A172 (cell line): ENCODE measurements around the gene PARVA. TPM values are rescaled to one million over a fixed set of nuclear protein-coding genes. Genes with fewer than 3 reads are reported as not detected.

Experiments used
- DNase-seq: peaks from one replicate; pipeline ENCODE4 v3.0.0-alpha.2; 2015; ENCODE audit warnings: low spot score
- total RNA-seq: library from RNA; depleted of rRNA; stranded (reverse); fragments of >200 nt; shearing (Covaris generic); gene quantifications from 2 replicates; pipeline ENCODE4 v1.2.3, GENCODE V29; 2014

PARVA gene
- total RNA-seq, 1 experiment from 2014 or later, result 53.8 TPM

- peak; percentile 41 for DNase-seq
Observed at GRCh38 chr11:12376259-12377081, 901 bp upstream of the PARVA start.

GRCh38 chr11:12377824-12378593 is 638 bp downstream of the PARVA start:
- peak; percentile 83 for DNase-seq

GRCh38 chr11:12380565-12381325 is 3.4 kb downstream of the PARVA start:
- no peak for DNase-seq

GRCh38 chr11:12381875-12382274 is 4.5 kb downstream of the PARVA start:
- no peak for DNase-seq

- DNase-seq, result no peak
Observed at GRCh38 chr11:12382451-12382850, 5.1 kb downstream of the PARVA start.

GRCh38 chr11:12386309-12386708 is 8.9 kb downstream of the PARVA start:
- DNase-seq, result no peak

GRCh38 chr11:12386745-12387144 is 9.4 kb downstream of the PARVA start:
- no peak for DNase-seq

GRCh38 chr11:12388173-12388572 is 10.8 kb downstream of the PARVA start:
- DNase-seq, result no peak

GRCh38 chr11:12388939-12389670 is 11.7 kb downstream of the PARVA start:
- DNase-seq, result no peak

- DNase-seq, result no peak
Observed at GRCh38 chr11:12389676-12390657, 12.6 kb downstream of the PARVA start.

GRCh38 chr11:12390687-12391110 is 13.3 kb downstream of the PARVA start:
- peak; percentile 19 for DNase-seq

- DNase-seq, result no peak
Observed at GRCh38 chr11:12392672-12393071, 15.3 kb downstream of the PARVA start.

GRCh38 chr11:12393691-12394090 is 16.3 kb downstream of the PARVA start:
- no peak for DNase-seq

GRCh38 chr11:12394601-12395000 is 17.2 kb downstream of the PARVA start:
- no peak for DNase-seq

- no peak for DNase-seq
Observed at GRCh38 chr11:12395333-12395732, 18.0 kb downstream of the PARVA start.

- DNase-seq, result peak; percentile 97
Observed at GRCh38 chr11:12397931-12398334, 20.6 kb downstream of the PARVA start.

GRCh38 chr11:12399355-12399754 is 22.0 kb downstream of the PARVA start:
- no peak for DNase-seq

- no peak for DNase-seq
Observed at GRCh38 chr11:12402025-12402424, 24.7 kb downstream of the PARVA start.

GRCh38 chr11:12402691-12403120 is 25.3 kb downstream of the PARVA start:
- DNase-seq, result no peak
